Stomach (tissue), 4 donors: ENCODE data around the gene ATP6V0C.

Experiments
- CTCF ChIP-seq, 7 experiments: fragments of 450-650 bp in 4 of 7; fragments of 200-600 bp in 3 of 7; sonication (generic) in 3 of 7; IDR thresholded peaks; one replicate each; pipeline ENCODE4 v1.5.1; 2016 to 2019; ENCODE audit warnings: antibody characterized with exemption in 7 of 7, control low read depth in 2 of 7, mild to moderate bottlenecking in 1 of 7
- POLR2A ChIP-seq, 4 donors: fragments of 450-650 bp; IDR thresholded peaks; one replicate each; pipeline ENCODE4 v1.6.1; 2016; ENCODE audit warnings: antibody characterized with exemption in 4 of 4, control low read depth in 2 of 4, mild to moderate bottlenecking in 1 of 4, moderate library complexity in 1 of 4
- POLR2AphosphoS5 ChIP-seq, 3 donors: sonication (generic); formaldehyde crosslinking; IDR thresholded peaks; one replicate each; pipeline ENCODE4 v1.6.1; 2016; ENCODE audit warnings: antibody characterized with exemption in 3 of 3

GRCh38 chr16:2494616-2495015 lies 19.1 kb upstream of the ATP6V0C start:
- no peak for TF ChIP-seq CTCF (IDR thresholded peaks at IDR 0.05)
- no peak for TF ChIP-seq POLR2A (IDR thresholded peaks at IDR 0.05)
- TF ChIP-seq POLR2AphosphoS5 (IDR thresholded peaks at IDR 0.05), result no peak
